RPMI8226 (cell line): ENCODE measurements around the gene PHACTR2.
"Not testable (repeated sequence)": the region's sequence is repeated elsewhere in the genome, so short reads cannot be mapped to it uniquely, and the experiment has no call there.

Experiments used
- DNase-seq: peaks from one replicate; pipeline ENCODE4 v3.0.0-alpha.2; 2015

The PHACTR2 gene

DNA sequence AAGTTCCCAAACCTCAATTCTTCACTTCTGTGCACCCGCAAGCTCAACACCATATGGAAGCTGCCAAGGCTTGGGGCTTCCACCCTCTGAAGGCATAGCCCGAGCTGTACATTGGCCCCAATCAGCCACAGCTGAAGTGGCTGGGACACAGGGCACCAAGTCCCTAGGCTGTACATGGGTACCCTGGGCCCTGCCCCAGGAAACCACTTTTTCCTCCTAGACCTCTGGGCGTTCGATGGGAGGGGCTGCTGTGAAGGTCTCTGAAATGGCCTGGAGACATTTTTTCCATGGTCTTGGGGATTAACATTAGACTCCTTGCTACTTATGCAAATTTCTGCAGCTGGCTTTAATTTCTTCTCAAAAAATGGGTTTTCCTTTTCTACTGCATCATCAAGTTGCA is 195.8 kb downstream of the PHACTR2 start:
- DNase-seq, result not testable (repeated sequence)

DNA sequence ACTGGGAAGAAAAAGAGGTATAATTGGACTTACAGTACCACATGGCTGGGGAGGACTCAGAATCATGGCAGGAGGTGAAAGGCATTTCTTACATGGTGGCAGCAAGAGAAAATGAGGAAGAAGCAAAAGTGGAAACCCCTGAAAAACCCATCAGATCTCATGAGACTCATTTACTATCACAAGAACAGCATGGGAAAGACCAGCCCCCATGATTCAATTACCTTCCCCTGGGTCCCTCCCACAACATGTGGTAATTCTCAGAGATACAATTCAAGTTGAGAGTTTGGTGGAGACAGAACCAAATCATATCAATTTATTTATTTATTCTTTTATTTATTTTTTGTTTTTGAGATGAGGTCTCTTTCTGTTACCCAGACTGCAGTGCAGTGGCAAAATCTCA is 196.7 kb downstream of the PHACTR2 start:
- DNase-seq, result not testable (repeated sequence)

DNA sequence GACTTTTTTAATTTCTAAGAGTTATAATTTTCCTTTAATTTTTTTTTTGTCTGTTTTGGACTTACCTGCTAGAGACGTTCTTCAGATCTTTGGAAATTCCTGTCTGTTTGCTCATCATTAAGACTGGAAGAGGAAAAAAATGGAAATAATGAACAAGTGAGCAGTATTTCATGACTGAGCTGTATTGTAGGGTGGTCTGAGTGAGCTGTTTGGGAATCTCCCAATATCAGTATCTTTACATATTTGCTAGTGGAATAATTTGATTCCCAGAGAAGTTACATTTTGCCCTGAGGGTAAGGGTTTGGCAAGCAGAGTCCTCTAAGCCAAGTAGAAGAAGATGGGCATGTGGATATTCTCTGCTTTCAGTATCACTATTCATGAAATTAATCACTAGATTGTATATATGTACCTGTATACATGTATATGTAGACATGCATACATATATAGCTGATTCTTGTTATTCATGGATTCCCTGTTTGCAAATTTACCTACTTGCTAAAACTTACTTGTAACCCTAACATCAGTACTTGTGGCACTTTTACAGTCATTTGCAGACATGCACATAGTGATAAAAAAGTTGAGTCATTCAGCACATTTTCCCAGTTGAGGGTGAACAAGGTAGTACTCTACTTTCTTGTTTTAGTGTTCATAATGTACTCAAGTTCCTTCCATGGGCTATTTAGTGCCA is 200.0 kb downstream of the PHACTR2 start:
- DNase-seq, result no peak

DNA sequence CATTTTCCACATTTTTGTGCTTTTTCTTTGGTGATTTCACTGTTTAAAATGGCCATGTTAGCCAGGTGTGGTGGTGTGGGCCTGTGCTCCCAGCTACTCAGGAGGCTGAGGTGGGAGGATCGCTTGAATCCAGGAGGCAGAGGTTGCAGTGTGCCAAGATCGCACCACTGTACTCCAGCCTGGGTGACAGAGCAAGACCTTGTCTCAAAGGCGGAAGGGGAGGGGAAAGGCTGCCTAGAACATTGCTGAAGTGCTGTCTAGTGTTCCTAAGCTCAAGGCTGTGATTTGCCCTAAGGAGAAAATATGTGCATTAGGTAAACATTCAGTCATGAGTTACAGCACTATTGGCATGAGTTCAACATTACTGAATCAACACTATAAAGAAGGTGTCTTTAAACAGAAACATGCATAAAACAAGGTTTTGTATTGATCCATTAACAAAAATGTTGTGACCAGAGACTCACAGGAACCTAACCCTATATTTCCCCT is 200.6 kb downstream of the PHACTR2 start:
- DNase-seq, result no peak

DNA sequence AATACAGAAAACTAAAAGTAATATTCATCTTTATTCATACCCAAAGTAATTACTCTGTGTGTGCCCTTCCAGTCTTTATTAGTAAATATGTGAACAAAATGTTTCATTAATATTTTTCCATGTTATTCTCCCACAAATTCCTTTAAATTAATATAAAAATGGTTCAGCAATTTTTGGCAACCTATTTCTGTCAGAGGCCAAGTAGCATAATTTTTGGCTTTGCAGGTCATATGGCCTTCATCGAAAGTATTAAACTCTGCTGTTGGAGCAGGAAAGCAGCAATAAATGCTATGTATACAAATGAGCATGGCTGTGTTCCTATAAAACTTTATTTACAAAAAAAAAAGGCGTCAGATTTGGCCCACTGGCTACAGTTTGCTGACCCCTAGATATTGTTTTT is 202.6 kb downstream of the PHACTR2 start:
- no peak for DNase-seq
